ENCODE measurements around the gene RYR1. TPM values are rescaled to one million over a fixed set of nuclear protein-coding genes. Genes with fewer than 3 reads are reported as not detected.
"Not testable (repeated sequence)": the region's sequence is repeated elsewhere in the genome, so short reads cannot be mapped to it uniquely, and the experiment has no call there.

The RYR1 gene
- total RNA-seq, 1 experiment from 2014 or later, result 4.1 TPM

- CTCF ChIA-PET; H3K27me3 ChIP-seq (ENCODE audit: insufficient read depth, low read length); H3K9ac ChIP-seq (ENCODE audit: low read length); H3K9me2 ChIP-seq (ENCODE audit: insufficient read depth); RAD21 ChIA-PET (ENCODE audit: low non-redundant PET in 1 of 2, low total read pairs in 2 of 2, uncharacterized antibody in 2 of 2, unreplicated experiment in 2 of 2); ATAC-seq; DNase-seq (ENCODE audit: low read depth, low spot score); BruUV-seq (replicated peaks); H3K27ac ChIP-seq (ENCODE audit: low read depth, low read length); H3K4me3 ChIP-seq (replicated peaks in 1 of 2; ENCODE audit: low read depth in 1 of 2, low read length in 2 of 2); H2AFZ ChIP-seq (ENCODE audit: low read depth, low read length, poor library complexity, severe bottlenecking); H3K9me3 ChIP-seq (ENCODE audit: control insufficient read depth in 1 of 2, insufficient read depth in 1 of 2, low read depth in 1 of 2, low read length in 2 of 2); H4K20me1 ChIP-seq (ENCODE audit: insufficient read depth); H3K4me2 ChIP-seq (ENCODE audit: low read length): not testable (repeated sequence)
- POLR2A ChIA-PET, result interaction anchor here (1.5 kb wide), 1 partner anchor 13 kb away, joined by 4 read pairs; the partner anchor contains the start of gene EIF3K
- Histone ChIP-seq H3K4me1 (ENCODE audit: control insufficient read depth in 1 of 2, insufficient read depth in 2 of 2, low read length in 2 of 2) (peaks cover 12 to 25% of the 10 kb centered on the region in 2 experiments), H3K36me3 (ENCODE audit: control insufficient read depth in 1 of 2, insufficient read depth in 2 of 2, low read length in 2 of 2) (peaks cover 29 to 49% of the 10 kb centered on the region in 2 experiments), H3K79me2 (ENCODE audit: insufficient read depth, low read length) (peaks cover 16% of the 10 kb centered on the region; the same call in 1 of the 2 replicates)
- intact Hi-C loops (cut with micrococcal nuclease), result loop anchor here (10.0 kb wide), 1 partner anchor 117 kb away; no protein-coding TSS in a partner anchor
Observed at GRCh38 chr19:38631811-38632475, 198.5 kb downstream of the RYR1 start.

DNA sequence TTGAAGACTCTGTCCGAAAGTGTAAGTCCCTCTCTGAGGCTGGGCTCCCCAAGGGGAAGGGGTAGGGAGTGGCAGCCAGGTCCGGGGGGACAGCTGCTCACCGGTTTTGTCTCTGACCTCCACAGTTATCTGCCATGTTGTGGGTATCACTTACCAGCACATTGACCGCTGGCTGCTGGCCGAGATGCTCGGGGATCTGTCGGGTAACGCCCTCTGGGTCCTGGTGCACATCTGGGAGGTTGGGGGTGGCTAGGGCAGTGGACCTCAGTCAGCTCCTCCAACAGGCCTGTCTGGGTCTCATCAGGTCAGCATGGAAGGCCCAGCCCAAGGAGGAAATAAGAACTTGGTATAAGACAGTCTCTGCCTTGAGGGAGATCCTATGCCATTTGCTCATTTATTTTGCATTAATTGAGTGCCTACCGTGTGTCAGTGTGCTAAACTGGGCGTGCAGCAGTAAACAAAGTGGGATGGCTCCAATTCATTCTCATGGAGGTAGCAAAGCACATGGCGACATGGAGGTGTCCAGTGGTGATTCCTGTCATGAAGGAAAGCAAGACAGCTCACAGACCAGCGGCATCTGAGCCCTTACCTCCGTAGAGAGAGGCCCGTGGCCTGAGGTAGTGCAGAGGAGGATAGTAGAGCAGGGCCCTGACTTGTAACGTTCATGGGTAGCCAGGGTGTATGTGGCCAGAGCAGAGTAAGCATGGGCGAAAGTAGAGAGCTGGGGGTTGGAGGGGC lies 199.2 kb downstream of the RYR1 start:
- Histone ChIP-seq H3K4me3 (replicated peaks in 1 of 2; ENCODE audit: low read depth in 1 of 2, low read length in 2 of 2) (no peak overlapping the region), H2AFZ (ENCODE audit: low read depth, low read length, poor library complexity, severe bottlenecking) (no peak overlapping the region), H3K27ac (ENCODE audit: low read depth, low read length) (no peak overlapping the region; the same call in 1 of the 2 replicates), H3K4me1 (ENCODE audit: control insufficient read depth in 1 of 2, insufficient read depth in 2 of 2, low read length in 2 of 2) (peaks cover 15 to 32% of the 10 kb centered on the region in 2 experiments), H3K9me3 (ENCODE audit: control insufficient read depth in 1 of 2, insufficient read depth in 1 of 2, low read depth in 1 of 2, low read length in 2 of 2) (no peaks in the 10 kb centered on the region), H3K9me2 (ENCODE audit: insufficient read depth) (no peaks in the 10 kb centered on the region), H3K79me2 (ENCODE audit: insufficient read depth, low read length) (peaks cover 16% of the 10 kb centered on the region; the same call in 1 of the 2 replicates), H4K20me1 (ENCODE audit: insufficient read depth) (no peaks in the 10 kb centered on the region), H3K4me2 (ENCODE audit: low read length) (no peak overlapping the region), H3K27me3 (ENCODE audit: insufficient read depth, low read length) (no peaks in the 10 kb centered on the region), H3K36me3 (ENCODE audit: control insufficient read depth in 1 of 2, insufficient read depth in 2 of 2, low read length in 2 of 2) (peaks cover 28 to 47% of the 10 kb centered on the region in 2 experiments), H3K9ac (ENCODE audit: low read length) (no peak overlapping the region)
- BruUV-seq (replicated peaks), result no TSS peak
- intact Hi-C loops (cut with micrococcal nuclease), result loop anchor here (10.0 kb wide), 1 partner anchor 118 kb away; no protein-coding TSS in a partner anchor
- no peak for DNase-seq (ENCODE audit: low read depth, low spot score)
- RAD21 ChIA-PET (ENCODE audit: low non-redundant PET in 1 of 2, low total read pairs in 2 of 2, uncharacterized antibody in 2 of 2, unreplicated experiment in 2 of 2), result no interaction called here
- TF ChIP-seq, protein P1, sequence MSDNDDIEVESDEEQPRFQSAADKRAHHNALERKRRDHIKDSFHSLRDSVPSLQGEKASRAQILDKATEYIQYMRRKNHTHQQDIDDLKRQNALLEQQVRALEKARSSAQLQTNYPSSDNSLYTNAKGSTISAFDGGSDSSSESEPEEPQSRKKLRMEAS (IDR thresholded peaks at IDR 0.05), result no peak
- CTCF ChIA-PET, result interaction anchor here (3.1 kb wide), 1 partner anchor 13 kb away, joined by 21 read pairs; the partner anchor contains the start of gene EIF3K
- POLR2A ChIA-PET, result interaction anchor here (1.5 kb wide), 1 partner anchor 14 kb away, joined by 4 read pairs; the partner anchor contains the start of gene EIF3K
- ATAC-seq, result no peak

Data from HCT116 (cell line).